GM19351 (cell line): ENCODE measurements around the gene RARA.

ENCODE experiments used
- ATAC-seq: cut with Tn5 transposase; IDR thresholded peaks from one replicate; pipeline ENCODE4 v1.9.1; 2021; ENCODE audit warnings: mild to moderate bottlenecking, moderate library complexity; ENCODE audit not compliant: unreplicated experiment

RARA gene

GRCh38 chr17:40309031-40309948 is at the start of gene RARA:
Gene RARA (plus strand): TSS chr17:40309180. CDS start chr17:40331219, 22,039 bp downstream.
- ATAC-seq = no peak

- no peak for ATAC-seq
These were observed 49.5 kb upstream of the RARA start for GRCh38 chr17:40259505-40259904.

- ATAC-seq = no peak
These were observed 48.5 kb upstream of the RARA start for GRCh38 chr17:40260528-40260927.

GRCh38 chr17:40264458-40265185 is 44.4 kb upstream of the RARA start:
- ATAC-seq = no peak

- no peak for ATAC-seq
These were observed 43.6 kb upstream of the RARA start for GRCh38 chr17:40265337-40265736.

- ATAC-seq = no peak
These were observed 42.1 kb upstream of the RARA start for GRCh38 chr17:40266882-40267281.

GRCh38 chr17:40268141-40268712 is 40.8 kb upstream of the RARA start:
- ATAC-seq = no peak

- no peak for ATAC-seq
These were observed 30.6 kb upstream of the RARA start for GRCh38 chr17:40278414-40278813.

GRCh38 chr17:40279402-40279801 is 29.6 kb upstream of the RARA start:
- no peak for ATAC-seq

- no peak for ATAC-seq
These were observed 27.3 kb upstream of the RARA start for GRCh38 chr17:40281663-40282062.

- no peak for ATAC-seq
These were observed 25.3 kb upstream of the RARA start for GRCh38 chr17:40283662-40284061.

- ATAC-seq = no peak
These were observed 24.8 kb upstream of the RARA start for GRCh38 chr17:40284085-40284713.

GRCh38 chr17:40286473-40286872 is 22.5 kb upstream of the RARA start:
- no peak for ATAC-seq

- ATAC-seq = no peak
These were observed 21.9 kb upstream of the RARA start for GRCh38 chr17:40287159-40287493.

- ATAC-seq = peak; percentile 90
These were observed 21.2 kb upstream of the RARA start, which contains the start of gene CDC6 for GRCh38 chr17:40287494-40288369. Gene CDC6 (plus strand): TSS chr17:40287879. CDS start chr17:40289421, 1,542 bp downstream.

- ATAC-seq = no peak
These were observed 18.2 kb upstream of the RARA start for GRCh38 chr17:40290629-40291280.

- ATAC-seq = no peak
These were observed 17.7 kb upstream of the RARA start for GRCh38 chr17:40291281-40291664.

GRCh38 chr17:40293363-40293762 is 15.6 kb upstream of the RARA start:
- ATAC-seq = no peak

- ATAC-seq = no peak
These were observed 13.2 kb upstream of the RARA start for GRCh38 chr17:40295488-40296436.
